B cell (primary cell): ENCODE measurements around the gene ELF3.

ENCODE experiments used
- EZH2 ChIP-seq: IDR thresholded peaks from 2 replicates; pipeline ENCODE4 v1.6.1; 2012; ENCODE audit warnings: borderline replicate concordance, low read depth, mild to moderate bottlenecking, moderate library complexity, low read length; ENCODE audit not compliant: insufficient read depth, poor library complexity, severe bottlenecking
- TF ChIP-seq, protein P1 (sequence below): fragments of 200-600 bp; IDR thresholded peaks from one replicate; pipeline ENCODE4 v1.8.0; 2022; ENCODE audit warnings: antibody characterized with exemption, mild to moderate bottlenecking

GRCh38 chr1:202031796-202032195, 21.4 kb downstream of the ELF3 start:
- TF ChIP-seq, protein P1, sequence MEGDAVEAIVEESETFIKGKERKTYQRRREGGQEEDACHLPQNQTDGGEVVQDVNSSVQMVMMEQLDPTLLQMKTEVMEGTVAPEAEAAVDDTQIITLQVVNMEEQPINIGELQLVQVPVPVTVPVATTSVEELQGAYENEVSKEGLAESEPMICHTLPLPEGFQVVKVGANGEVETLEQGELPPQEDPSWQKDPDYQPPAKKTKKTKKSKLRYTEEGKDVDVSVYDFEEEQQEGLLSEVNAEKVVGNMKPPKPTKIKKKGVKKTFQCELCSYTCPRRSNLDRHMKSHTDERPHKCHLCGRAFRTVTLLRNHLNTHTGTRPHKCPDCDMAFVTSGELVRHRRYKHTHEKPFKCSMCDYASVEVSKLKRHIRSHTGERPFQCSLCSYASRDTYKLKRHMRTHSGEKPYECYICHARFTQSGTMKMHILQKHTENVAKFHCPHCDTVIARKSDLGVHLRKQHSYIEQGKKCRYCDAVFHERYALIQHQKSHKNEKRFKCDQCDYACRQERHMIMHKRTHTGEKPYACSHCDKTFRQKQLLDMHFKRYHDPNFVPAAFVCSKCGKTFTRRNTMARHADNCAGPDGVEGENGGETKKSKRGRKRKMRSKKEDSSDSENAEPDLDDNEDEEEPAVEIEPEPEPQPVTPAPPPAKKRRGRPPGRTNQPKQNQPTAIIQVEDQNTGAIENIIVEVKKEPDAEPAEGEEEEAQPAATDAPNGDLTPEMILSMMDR: no peak
- no peak for TF ChIP-seq EZH2
